DMS114 treated with DMSO at 0.1 percent for 48 hours (cell line): Measurements from ENCODE around the gene RAP1GAP.
"Not testable (repeated sequence)": the region's sequence is repeated elsewhere in the genome, so short reads cannot be mapped to it uniquely, and the experiment has no call there.

Source experiments
- DNase-seq: peaks from one replicate; lab custom pipeline; 2025; ENCODE audit not compliant: unreplicated experiment; lab: John Stamatoyannopoulos, UW

RAP1GAP gene

GRCh38 chr1:21645550-21645949 is 23.6 kb downstream of the RAP1GAP start:
- no peak for DNase-seq

- no peak for DNase-seq
Observed at GRCh38 chr1:21644906-21645305, 24.3 kb downstream of the RAP1GAP start.

- DNase-seq: no peak
Observed at GRCh38 chr1:21644348-21644747, 24.8 kb downstream of the RAP1GAP start.

- no peak for DNase-seq
Observed at GRCh38 chr1:21643624-21644023, 25.5 kb downstream of the RAP1GAP start.

GRCh38 chr1:21641967-21642739 is 27.0 kb downstream of the RAP1GAP start:
- no peak for DNase-seq

GRCh38 chr1:21641537-21641936 is 27.6 kb downstream of the RAP1GAP start:
- DNase-seq: no peak

GRCh38 chr1:21641076-21641475 is 28.1 kb downstream of the RAP1GAP start:
- no peak for DNase-seq

- no peak for DNase-seq
Observed at GRCh38 chr1:21640653-21641052, 28.5 kb downstream of the RAP1GAP start.

GRCh38 chr1:21639594-21640041 is 29.5 kb downstream of the RAP1GAP start:
- DNase-seq: no peak

- DNase-seq: no peak
Observed at GRCh38 chr1:21638531-21639341, 30.4 kb downstream of the RAP1GAP start.

- no peak for DNase-seq
Observed at GRCh38 chr1:21637514-21637913, 31.6 kb downstream of the RAP1GAP start.

- no peak for DNase-seq
Observed at GRCh38 chr1:21636029-21636428, 33.1 kb downstream of the RAP1GAP start.

DNA sequence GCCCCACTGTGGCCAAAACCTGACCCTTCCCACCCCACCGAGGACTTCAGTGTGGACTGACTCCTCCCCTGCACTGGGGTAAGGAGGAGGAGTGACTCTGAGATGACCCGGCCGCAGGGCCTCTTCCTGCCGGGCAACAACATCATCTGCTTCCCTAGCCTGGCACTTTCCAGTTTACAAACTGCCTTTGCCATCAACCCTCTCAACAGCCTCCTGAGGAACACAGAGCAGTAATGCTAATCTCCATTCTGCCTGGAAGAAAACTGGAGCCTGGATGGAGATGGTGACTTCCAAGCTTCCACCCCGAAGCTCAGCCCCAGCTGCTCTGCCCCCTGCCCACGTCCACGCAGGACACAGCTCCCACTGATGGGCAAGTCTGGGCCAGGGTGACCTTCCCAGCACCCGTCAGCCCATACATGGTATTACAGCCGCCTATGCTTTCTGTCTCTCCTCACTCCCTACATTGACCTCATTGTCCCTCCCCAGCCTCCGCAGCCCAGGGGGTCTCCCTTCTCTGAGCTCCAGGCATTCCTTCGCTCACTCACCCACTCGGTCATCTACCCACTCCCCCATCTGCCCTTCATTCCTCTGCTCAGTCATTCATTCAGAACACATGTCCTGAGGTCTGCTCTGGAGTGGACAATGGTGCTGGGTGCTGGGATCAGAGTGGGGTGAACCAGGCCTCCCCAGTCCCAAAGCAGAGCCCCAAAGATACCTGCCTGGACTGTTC is 34.2 kb downstream of the RAP1GAP start:
- no peak for DNase-seq

GRCh38 chr1:21633992-21634805 is 35.0 kb downstream of the RAP1GAP start:
- DNase-seq: no peak

DNA sequence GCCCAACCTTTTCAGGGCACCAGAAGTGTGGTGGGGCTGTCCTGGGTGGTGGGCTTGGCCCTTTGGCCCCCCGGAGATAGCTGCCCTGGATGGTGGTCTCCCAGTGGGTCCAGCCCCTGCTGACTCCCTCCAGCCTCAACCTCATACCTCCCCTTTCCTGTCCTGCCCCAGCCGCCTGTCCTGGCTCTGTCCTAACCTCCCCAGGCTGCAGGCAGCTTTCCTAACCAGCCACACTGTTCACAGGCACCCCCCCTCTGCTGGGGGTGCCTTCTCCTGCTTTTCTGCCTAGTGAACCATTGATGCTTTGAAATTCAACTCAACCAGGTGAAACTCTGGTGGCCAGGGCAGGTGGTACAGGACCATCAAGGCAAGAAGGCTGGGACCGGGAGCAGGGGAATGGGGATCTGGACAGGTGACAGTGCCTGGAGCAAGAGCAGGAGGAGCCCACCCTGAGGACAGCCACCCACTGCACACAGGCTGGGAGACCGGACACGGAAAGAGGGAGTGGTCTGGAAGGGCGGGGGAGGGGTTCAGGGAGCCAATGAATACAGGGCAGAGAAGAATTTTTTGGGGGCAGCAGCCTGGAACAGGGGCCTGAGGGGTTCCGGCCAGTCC is 35.9 kb downstream of the RAP1GAP start:
- no peak for DNase-seq

- DNase-seq: no peak
Observed at GRCh38 chr1:21631944-21632887, 36.9 kb downstream of the RAP1GAP start.

GRCh38 chr1:21631590-21631943 is 37.6 kb downstream of the RAP1GAP start:
- not testable (repeated sequence) for DNase-seq

DNA sequence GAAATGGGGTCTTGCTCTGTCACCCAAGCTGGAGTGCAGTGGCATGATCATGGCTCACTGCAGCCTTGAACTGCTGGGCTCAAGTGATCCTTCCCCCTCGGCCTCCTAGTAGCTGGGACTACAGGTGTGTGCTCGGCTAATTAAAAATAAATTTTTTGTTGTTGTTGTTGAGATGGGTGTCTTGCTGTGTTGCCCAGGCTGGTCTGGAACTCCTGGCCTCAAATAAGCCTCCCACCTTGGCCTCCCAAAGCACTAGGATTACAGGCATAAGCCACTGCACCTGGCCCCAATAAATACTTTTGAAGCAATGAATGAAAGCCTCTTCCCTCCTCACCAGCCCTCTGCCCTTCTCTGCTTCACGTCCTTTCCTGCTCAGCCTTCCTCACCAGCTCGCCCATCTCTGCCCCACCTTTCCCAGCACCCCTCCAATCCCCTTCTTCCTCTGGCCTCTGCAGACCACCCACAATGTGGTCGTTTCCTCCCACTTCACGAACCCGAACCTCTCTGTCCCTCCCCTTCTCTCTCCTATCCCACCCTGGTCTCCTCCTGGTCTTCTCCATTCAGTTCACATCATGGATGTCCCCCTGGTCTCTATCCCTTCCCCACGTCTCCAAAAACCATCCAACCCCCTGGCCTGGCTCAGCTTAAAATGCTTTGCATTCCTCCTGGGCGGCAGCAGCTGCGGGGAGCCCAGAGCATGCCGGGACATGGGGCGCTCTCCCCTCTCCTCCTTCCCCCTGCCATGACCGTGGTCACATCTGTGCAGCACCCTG is 38.4 kb downstream of the RAP1GAP start:
- no peak for DNase-seq
